Measurements from ENCODE around the gene THPO.

THPO gene

GRCh38 chr3:184372296-184372821 lies 5.6 kb downstream of the THPO start:
- H4K12ac ChIP-seq (ENCODE audit: low read depth, low read length): no peak overlapping the region
- no peaks in the 10 kb centered on the region for H3K27me3 ChIP-seq (ENCODE audit: insufficient read depth, low read length)
- no peak overlapping the region for H2BK5ac ChIP-seq (ENCODE audit: low read depth, low read length, poor library complexity)
- no peak overlapping the region for H3K14ac ChIP-seq (ENCODE audit: low read length)
- no peak overlapping the region for H3K27ac ChIP-seq (ENCODE audit: low read depth, low read length)
- no peaks in the 10 kb centered on the region for H3K9me3 ChIP-seq (ENCODE audit: insufficient read depth, low read depth, low read length)
- H4K8ac ChIP-seq (ENCODE audit: low read depth, low read length): no peak overlapping the region
- no peak overlapping the region for H3K9ac ChIP-seq (ENCODE audit: low read length)
- H3K36me3 ChIP-seq (ENCODE audit: control insufficient read depth in 1 of 2, insufficient read depth in 2 of 2, low read length in 2 of 2): peaks cover 7 to 17% of the 10 kb centered on the region in 2 experiments
- no peak overlapping the region for H3K18ac ChIP-seq (ENCODE audit: low read length)
- H3K4me1 ChIP-seq (ENCODE audit: control insufficient read depth in 1 of 2, insufficient read depth in 2 of 2, low read length in 2 of 2): no peaks in the 10 kb centered on the region
- H4K91ac ChIP-seq (ENCODE audit: low read depth, low read length): no peak overlapping the region
- H3K79me2 ChIP-seq (ENCODE audit: control insufficient read depth, insufficient read depth, low read length, poor library complexity): no peaks in the 10 kb centered on the region
- WGBS (ENCODE audit: extremely low coverage, insufficient coverage, insufficient read length): no CpG with 5 or more reads among the region's 8 CpGs
- no peak overlapping the region for H2AK5ac ChIP-seq (ENCODE audit: low read length)
- no peak for DNase-seq
- no peaks in the 10 kb centered on the region for H3K79me1 ChIP-seq (ENCODE audit: low read length)
- H3K4ac ChIP-seq (ENCODE audit: low read depth, low read length): no peak overlapping the region
- no peak overlapping the region for H3K23ac ChIP-seq (ENCODE audit: low read length)
- no peak overlapping the region for H2AFZ ChIP-seq (ENCODE audit: insufficient read depth, low read length, poor library complexity)
- no peak overlapping the region for H2BK12ac ChIP-seq (ENCODE audit: low read length)
- H2BK120ac ChIP-seq (ENCODE audit: insufficient read depth, low read length, poor library complexity): no peak overlapping the region
- no peak overlapping the region for H3K4me3 ChIP-seq (ENCODE audit: low read depth, low read length)
- H3K4me2 ChIP-seq (ENCODE audit: low read length): no peak overlapping the region

DNA sequence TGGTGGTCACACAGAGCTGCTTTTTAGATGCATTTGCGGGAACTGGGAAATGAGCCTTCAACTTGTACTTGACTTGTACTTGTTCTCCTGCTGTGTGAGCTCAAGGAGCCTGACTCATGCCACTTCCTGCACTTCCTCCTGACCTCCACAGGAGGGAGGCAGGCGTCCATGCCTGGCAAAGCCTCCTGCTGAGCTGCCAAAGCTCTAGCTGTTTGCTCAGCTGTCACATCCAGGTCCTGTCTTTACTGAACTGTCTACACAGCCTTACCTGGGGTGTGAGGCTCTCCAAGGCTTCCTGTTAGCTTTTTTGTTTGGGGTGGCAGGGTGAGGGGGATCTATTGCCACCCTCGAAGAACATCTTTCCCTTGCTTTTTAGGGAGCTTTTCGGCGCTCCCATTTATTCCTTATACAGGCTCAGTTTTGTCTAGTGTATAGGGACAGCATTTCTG lies 6.4 kb downstream of the THPO start:
- Histone ChIP-seq H3K18ac (ENCODE audit: low read length) (no peak overlapping the region), H3K14ac (ENCODE audit: low read length) (no peak overlapping the region), H2AFZ (ENCODE audit: insufficient read depth, low read length, poor library complexity) (no peak overlapping the region), H4K91ac (ENCODE audit: low read depth, low read length) (no peak overlapping the region), H2BK5ac (ENCODE audit: low read depth, low read length, poor library complexity) (no peak overlapping the region), H2BK12ac (ENCODE audit: low read length) (no peak overlapping the region), H2AK5ac (ENCODE audit: low read length) (no peak overlapping the region), H2BK120ac (ENCODE audit: insufficient read depth, low read length, poor library complexity) (no peak overlapping the region), H4K12ac (ENCODE audit: low read depth, low read length) (no peak overlapping the region), H4K8ac (ENCODE audit: low read depth, low read length) (no peak overlapping the region), H3K9me3 (ENCODE audit: insufficient read depth, low read depth, low read length) (no peaks in the 10 kb centered on the region), H3K27me3 (ENCODE audit: insufficient read depth, low read length) (no peaks in the 10 kb centered on the region), H3K79me1 (ENCODE audit: low read length) (no peaks in the 10 kb centered on the region), H3K4me1 (ENCODE audit: control insufficient read depth in 1 of 2, insufficient read depth in 2 of 2, low read length in 2 of 2) (no peaks in the 10 kb centered on the region), H3K36me3 (ENCODE audit: control insufficient read depth in 1 of 2, insufficient read depth in 2 of 2, low read length in 2 of 2) (peaks cover 7 to 21% of the 10 kb centered on the region in 2 experiments), H3K27ac (ENCODE audit: low read depth, low read length) (no peak overlapping the region), H3K4me3 (ENCODE audit: low read depth, low read length) (no peak overlapping the region), H3K23ac (ENCODE audit: low read length) (no peak overlapping the region), H3K9ac (ENCODE audit: low read length) (no peak overlapping the region), H3K4ac (ENCODE audit: low read depth, low read length) (no peak overlapping the region), H3K4me2 (ENCODE audit: low read length) (no peak overlapping the region), H3K79me2 (ENCODE audit: control insufficient read depth, insufficient read depth, low read length, poor library complexity) (no peaks in the 10 kb centered on the region)
- peak; percentile 69 to 91 for DNase-seq
- WGBS (ENCODE audit: extremely low coverage, insufficient coverage, insufficient read length): no CpG with 5 or more reads among the region's 5 CpGs

DNA sequence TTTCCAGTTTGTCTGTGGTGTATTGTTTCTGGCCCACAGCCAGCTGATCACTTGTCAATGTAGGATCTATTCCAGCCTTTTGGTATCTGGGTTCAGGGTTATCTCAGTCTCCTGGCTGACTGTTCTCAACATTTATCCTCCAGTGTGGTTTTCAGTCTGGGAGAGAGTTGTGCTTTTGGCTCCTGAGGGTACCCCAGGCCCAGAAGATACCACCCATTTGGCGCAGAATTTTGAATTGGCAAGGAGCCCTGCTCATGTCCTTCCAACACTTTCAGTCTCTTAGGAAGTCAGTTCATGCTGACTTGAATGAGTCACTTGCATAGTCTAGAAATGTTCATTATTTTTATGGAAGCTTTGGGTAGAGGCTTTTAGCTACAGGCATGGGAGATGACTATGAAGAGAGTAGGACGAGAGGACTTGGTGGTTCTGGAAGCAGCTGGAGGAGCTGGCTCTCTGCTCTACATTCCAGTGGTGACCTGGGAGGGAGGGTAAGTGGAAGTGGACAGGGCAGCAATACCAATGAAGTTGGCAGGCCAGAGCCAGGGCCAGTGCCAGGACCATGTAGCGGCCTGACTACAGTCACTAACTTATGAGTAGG lies 9.3 kb downstream of the THPO start:
- no peaks in the 10 kb centered on the region for H3K27me3 ChIP-seq (ENCODE audit: insufficient read depth, low read length)
- no CpG with 5 or more reads among the region's 3 CpGs for whole genome bisulfite sequencing (ENCODE audit: extremely low coverage, insufficient coverage, insufficient read length)

DNA sequence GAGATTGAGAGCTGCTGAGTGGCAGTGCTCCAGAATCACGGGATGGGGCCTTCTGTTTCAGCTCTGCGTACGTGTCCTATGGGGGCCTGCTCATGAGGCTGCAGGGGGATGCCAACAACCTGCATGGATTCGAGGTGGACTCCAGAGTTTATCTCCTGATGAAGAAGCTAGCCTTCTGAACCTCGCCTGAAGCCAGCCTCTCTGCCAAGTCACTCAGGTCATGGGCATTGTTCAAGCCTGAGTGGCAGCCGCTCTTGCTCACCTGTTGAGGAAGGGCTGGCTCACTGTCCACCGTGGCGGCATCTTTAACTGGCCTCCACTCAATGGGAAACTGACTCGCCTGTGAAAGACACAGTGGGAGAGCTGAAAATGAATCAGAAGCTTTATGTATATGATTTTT lies 9.9 kb downstream of the THPO start:
- no peak overlapping the region for H3K4ac ChIP-seq (ENCODE audit: low read depth, low read length)
- no CpG with 5 or more reads among the region's 9 CpGs for WGBS (ENCODE audit: extremely low coverage, insufficient coverage, insufficient read length)
- no peak overlapping the region for H2BK120ac ChIP-seq (ENCODE audit: insufficient read depth, low read length, poor library complexity)

More for the DNA sequence above, 9.3 kb downstream of the THPO start:
- Histone ChIP-seq H4K91ac (ENCODE audit: low read depth, low read length) (no peak overlapping the region), H3K18ac (ENCODE audit: low read length) (no peak overlapping the region), H3K9me3 (ENCODE audit: insufficient read depth, low read depth, low read length) (no peaks in the 10 kb centered on the region), H3K27ac (ENCODE audit: low read depth, low read length) (no peak overlapping the region), H4K8ac (ENCODE audit: low read depth, low read length) (no peak overlapping the region), H3K4me2 (ENCODE audit: low read length) (no peak overlapping the region), H2AK5ac (ENCODE audit: low read length) (no peak overlapping the region), H2BK12ac (ENCODE audit: low read length) (no peak overlapping the region), H4K12ac (ENCODE audit: low read depth, low read length) (no peak overlapping the region), H3K23ac (ENCODE audit: low read length) (no peak overlapping the region), H3K4me3 (ENCODE audit: low read depth, low read length) (no peak overlapping the region), H2BK5ac (ENCODE audit: low read depth, low read length, poor library complexity) (no peak overlapping the region), H3K4me1 (ENCODE audit: control insufficient read depth in 1 of 2, insufficient read depth in 2 of 2, low read length in 2 of 2) (no peaks in the 10 kb centered on the region), H3K79me1 (ENCODE audit: low read length) (no peaks in the 10 kb centered on the region), H3K9ac (ENCODE audit: low read length) (no peak overlapping the region), H3K14ac (ENCODE audit: low read length) (no peak overlapping the region), H2BK120ac (ENCODE audit: insufficient read depth, low read length, poor library complexity) (no peak overlapping the region), H3K79me2 (ENCODE audit: control insufficient read depth, insufficient read depth, low read length, poor library complexity) (no peaks in the 10 kb centered on the region), H3K36me3 (ENCODE audit: control insufficient read depth in 1 of 2, insufficient read depth in 2 of 2, low read length in 2 of 2) (peaks cover 11 to 36% of the 10 kb centered on the region in 2 experiments), H3K4ac (ENCODE audit: low read depth, low read length) (no peak overlapping the region), H2AFZ (ENCODE audit: insufficient read depth, low read length, poor library complexity) (no peak overlapping the region)
- DNase-seq: no peak

More for the DNA sequence above, 9.9 kb downstream of the THPO start:
- Histone ChIP-seq H3K9me3 (ENCODE audit: insufficient read depth, low read depth, low read length) (no peaks in the 10 kb centered on the region), H3K36me3 (ENCODE audit: control insufficient read depth in 1 of 2, insufficient read depth in 2 of 2, low read length in 2 of 2) (peaks cover 11 to 36% of the 10 kb centered on the region in 2 experiments), H2AK5ac (ENCODE audit: low read length) (no peak overlapping the region), H3K27me3 (ENCODE audit: insufficient read depth, low read length) (no peaks in the 10 kb centered on the region), H2BK5ac (ENCODE audit: low read depth, low read length, poor library complexity) (no peak overlapping the region), H4K91ac (ENCODE audit: low read depth, low read length) (no peak overlapping the region), H3K27ac (ENCODE audit: low read depth, low read length) (no peak overlapping the region), H3K23ac (ENCODE audit: low read length) (no peak overlapping the region), H3K4me2 (ENCODE audit: low read length) (no peak overlapping the region), H3K4me3 (ENCODE audit: low read depth, low read length) (no peak overlapping the region), H3K4me1 (ENCODE audit: control insufficient read depth in 1 of 2, insufficient read depth in 2 of 2, low read length in 2 of 2) (no peaks in the 10 kb centered on the region), H4K8ac (ENCODE audit: low read depth, low read length) (no peak overlapping the region), H3K79me1 (ENCODE audit: low read length) (peaks cover 2% of the 10 kb centered on the region), H3K14ac (ENCODE audit: low read length) (no peak overlapping the region), H3K18ac (ENCODE audit: low read length) (no peak overlapping the region), H4K12ac (ENCODE audit: low read depth, low read length) (no peak overlapping the region), H2BK12ac (ENCODE audit: low read length) (no peak overlapping the region), H2AFZ (ENCODE audit: insufficient read depth, low read length, poor library complexity) (no peak overlapping the region), H3K79me2 (ENCODE audit: control insufficient read depth, insufficient read depth, low read length, poor library complexity) (peaks cover 2% of the 10 kb centered on the region), H3K9ac (ENCODE audit: low read length) (no peak overlapping the region)
- no peak for DNase-seq
